GM21367 (cell line): ENCODE results near the gene RHOBTB3.
A peak's percentile ranks its signal among the peaks of the same experiment; 100 is the strongest.

Experiments used
- ATAC-seq: cut with Tn5 transposase; IDR thresholded peaks from one replicate; pipeline ENCODE4 v1.9.1; 2021; ENCODE audit not compliant: unreplicated experiment

The RHOBTB3 gene

GRCh38 chr5:95815155-95815729 lies 84.1 kb downstream of the RHOBTB3 start:
- no peak for ATAC-seq

- no peak for ATAC-seq
Measured at GRCh38 chr5:95816341-95816740, 85.2 kb downstream of the RHOBTB3 start.

DNA sequence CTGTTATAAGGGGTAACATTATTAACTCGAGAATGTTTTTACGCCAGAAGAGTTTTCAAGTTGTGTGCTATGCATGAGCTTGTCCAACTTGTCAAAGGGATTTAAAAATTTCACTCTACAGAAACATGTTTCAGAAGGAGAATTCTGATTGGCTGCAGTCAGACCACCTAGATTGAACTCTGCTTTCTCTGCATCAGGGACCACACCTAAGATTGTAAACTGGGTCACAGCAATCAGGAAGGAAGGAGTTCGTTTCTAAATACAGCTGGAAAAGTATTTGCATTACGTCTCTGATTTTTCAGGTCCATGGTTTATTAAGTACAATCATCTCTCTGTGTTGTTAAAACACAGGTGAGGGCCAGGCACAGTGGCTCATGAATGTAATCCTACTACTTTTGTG lies 85.6 kb downstream of the RHOBTB3 start:
- no peak for ATAC-seq

GRCh38 chr5:95817430-95817829 lies 86.3 kb downstream of the RHOBTB3 start:
- ATAC-seq, result no peak

- ATAC-seq, result no peak
Measured at GRCh38 chr5:95818181-95819147, 87.3 kb downstream of the RHOBTB3 start.

DNA sequence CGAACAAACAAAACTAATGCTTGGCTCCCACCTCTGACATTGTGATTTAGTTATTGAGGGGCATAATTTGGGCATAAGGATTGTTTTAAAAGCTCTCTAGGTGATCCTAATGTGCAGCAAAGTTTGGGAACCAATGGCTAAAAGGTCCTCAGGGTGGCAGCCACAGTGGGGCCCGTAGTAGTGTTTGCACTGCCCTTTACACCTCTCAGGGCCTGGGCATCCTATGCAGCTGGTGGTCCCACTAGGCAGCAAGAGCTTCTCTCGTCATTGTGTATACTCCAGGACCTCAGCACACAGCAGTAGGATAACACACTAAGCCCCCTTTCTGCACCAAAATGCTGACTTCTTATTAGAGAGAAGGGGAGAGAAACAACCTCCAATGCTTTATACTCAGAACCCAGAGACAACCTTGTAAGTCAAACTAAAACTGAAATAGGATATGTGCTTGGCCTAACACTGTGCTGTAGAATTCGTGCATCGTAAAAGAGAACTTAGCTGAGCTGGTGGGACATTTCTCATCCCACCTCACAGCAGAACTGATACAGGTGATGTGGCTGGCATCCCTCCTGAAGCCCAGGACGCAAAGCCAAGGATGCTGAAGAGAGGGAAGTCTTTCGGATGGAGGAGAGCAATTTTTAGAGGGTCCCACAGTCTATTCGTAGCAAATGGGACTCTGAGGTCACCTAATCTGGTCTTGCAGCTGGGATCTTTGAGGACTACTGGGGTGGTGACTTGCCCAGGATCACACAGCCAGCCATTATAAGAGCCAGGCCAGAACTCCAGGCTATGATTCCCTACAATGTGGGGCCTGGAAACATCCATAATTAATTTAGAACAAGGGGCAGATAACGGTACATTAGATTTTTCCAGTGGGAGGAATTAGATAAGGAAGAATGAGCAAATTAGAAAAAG lies 90.2 kb downstream of the RHOBTB3 start:
- peak; percentile 18 for ATAC-seq

DNA sequence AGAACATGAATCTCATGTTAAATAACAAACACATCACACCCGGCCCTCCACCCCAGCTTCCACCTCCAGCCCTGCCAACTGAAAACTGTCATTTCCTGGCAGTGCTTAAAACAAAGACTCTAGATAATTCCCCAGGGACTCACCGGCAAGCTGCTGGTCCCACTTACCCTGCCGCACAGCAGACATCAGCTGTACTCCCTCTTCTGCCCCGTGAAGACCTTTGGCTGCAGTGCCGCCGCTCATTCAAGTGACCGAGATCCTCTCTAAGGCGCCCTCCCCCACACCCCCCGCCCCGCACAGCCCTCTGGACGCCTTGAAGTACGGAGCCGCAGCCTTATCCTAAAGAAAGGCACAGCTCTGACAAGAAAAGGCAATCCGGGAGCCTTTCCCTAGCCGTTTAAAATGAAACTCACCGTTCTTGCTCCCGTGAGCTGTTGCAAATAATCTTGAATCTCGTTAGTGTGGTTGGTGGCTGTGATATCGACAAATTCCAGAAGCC lies 91.0 kb downstream of the RHOBTB3 start:
- ATAC-seq, result peak; percentile 27

GRCh38 chr5:95822542-95823181 lies 91.5 kb downstream of the RHOBTB3 start, which contains the start of gene GLRX:
TSS of gene GLRX (minus strand) at chr5:95822726. CDS start at chr5:95822662, 64 bp downstream.
- ATAC-seq, result peak; percentile 37

GRCh38 chr5:95823218-95823737 lies 92.1 kb downstream of the RHOBTB3 start:
- ATAC-seq, result no peak

GRCh38 chr5:95823738-95824609 lies 92.8 kb downstream of the RHOBTB3 start:
- ATAC-seq, result peak; percentile 39

GRCh38 chr5:95824747-95825146 lies 93.6 kb downstream of the RHOBTB3 start:
- no peak for ATAC-seq

DNA sequence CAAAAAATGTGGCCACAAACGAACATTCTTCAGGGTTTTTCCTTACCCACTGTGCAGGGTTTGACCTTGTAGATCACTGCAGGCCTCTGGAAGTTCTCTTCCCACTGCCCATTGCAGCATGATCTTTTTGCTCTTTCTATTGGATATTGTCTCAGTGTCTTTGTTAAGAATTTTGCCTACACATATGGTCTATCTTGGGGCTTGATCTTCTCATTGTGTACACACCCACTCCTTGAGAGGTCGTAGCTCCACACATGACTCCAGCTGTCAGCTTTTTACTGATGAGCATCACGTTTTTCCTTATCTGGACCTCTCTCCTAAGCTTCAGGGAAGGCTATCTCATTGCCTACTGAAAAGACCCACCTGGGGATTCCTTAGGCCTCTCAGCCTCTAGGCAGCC lies 94.4 kb downstream of the RHOBTB3 start:
- ATAC-seq, result no peak

DNA sequence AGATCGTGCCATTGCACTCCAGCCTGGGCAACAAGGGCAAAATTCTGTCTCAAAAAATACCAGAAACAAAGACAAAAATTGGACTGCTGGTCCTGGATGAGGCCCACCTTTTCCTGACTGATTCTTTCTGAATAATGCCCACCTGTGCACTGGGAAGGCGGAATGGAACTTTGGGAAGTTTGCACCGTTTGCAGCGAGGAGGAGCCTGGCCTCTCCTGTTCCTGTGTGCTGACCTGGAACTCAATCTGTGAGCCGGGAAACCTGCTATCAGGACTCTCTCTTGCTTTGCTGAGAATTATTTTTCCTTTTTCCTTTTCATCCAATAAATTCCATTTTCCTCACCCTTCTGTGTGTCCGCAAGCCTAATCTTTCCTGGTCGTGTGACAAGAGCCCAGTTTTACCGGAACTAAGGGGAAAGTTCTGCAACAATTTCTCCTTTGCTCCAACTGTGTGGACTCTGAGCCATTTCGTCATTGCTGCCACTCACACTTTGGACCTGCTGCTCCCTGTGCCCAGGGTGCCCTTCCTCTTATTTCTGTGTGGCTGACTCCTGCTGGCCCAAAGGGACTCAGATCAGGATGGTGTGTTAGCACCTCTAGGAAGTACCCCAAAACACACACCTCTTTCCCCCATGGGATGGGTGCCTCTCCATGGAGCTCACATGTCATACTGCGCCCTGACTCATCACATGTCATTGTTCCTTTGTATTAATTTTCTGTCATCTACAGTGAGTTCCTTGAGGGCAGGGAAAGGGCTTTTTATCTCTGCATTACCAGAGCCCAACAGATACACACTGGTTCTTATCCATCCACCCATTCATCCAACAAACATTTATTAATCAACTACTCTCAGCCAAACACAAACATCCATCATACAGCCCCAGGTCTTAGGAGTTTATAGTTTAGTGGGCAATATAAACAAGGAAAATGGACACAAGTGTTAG lies 96.1 kb downstream of the RHOBTB3 start:
- no peak for ATAC-seq

DNA sequence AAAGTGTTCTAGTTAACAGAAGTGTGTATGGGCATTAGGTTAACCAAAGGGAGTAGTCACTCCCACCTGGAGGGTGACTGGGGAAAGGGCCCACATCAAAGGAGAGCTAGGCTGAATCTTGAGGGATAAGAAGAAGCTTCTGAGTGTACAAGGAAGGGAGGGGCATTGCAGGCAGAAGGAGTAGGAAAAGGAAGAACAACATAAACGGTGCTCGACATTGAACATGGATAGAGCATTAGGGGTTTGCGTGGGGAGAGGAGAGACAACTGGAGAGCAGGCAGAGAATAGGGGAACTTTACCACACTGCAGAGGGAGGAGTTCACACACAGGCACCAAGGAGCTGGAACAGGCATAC lies 96.7 kb downstream of the RHOBTB3 start:
- no peak for ATAC-seq

DNA sequence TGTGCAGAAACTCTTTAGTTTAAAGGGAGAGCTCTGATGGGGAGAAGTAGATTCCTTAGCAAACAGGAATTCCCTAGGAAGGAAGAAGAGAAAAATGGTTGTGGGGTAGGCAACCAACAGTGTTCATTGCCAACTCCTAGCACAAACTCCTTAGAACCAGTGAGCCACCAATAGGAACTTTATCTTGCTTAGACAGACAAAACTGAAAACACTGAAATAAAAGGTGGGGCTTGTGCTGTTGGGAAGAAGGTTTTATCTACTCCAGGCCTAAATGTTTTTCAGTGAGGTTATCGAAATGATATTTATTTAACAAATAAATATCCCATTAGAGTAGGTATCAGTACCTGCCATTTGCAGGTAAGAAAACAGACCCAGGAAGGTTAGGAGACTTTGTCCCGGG lies 99.1 kb downstream of the RHOBTB3 start:
- no peak for ATAC-seq

GRCh38 chr5:95832664-95833063 lies 101.5 kb downstream of the RHOBTB3 start:
- ATAC-seq, result no peak

- ATAC-seq, result no peak
Measured at GRCh38 chr5:95835682-95836385, 104.7 kb downstream of the RHOBTB3 start.

GRCh38 chr5:95836544-95836943 lies 105.4 kb downstream of the RHOBTB3 start:
- no peak for ATAC-seq
